Neuronal stem cell (in vitro differentiated cells): Measurements from ENCODE around the gene PITPNB.

Experiments
- DNase-seq: peaks from one replicate; pipeline ENCODE4 v3.0.0-alpha.2; 2013; ENCODE audit warnings: low spot score
- H2AFZ ChIP-seq: one replicate; pipeline ENCODE4 v1.6.1; 2013; ENCODE audit warnings: mild to moderate bottlenecking, low read length, inconsistent platforms
- H2AK5ac ChIP-seq: 2 replicates; pipeline ENCODE4 v1.6.1; 2013; ENCODE audit warnings: low read depth, mild to moderate bottlenecking, inconsistent platforms, low read length, moderate library complexity, mixed read lengths
- H2BK120ac ChIP-seq: 2 replicates; pipeline ENCODE4 v1.6.1; 2013; ENCODE audit warnings: low read depth, mild to moderate bottlenecking, inconsistent platforms, low read length, moderate library complexity, mixed read lengths
- H2BK12ac ChIP-seq: one replicate; pipeline ENCODE4 v1.6.1; 2013; ENCODE audit warnings: low read length, inconsistent platforms
- H2BK15ac ChIP-seq: 2 replicates; pipeline ENCODE4 v1.6.1; 2013; ENCODE audit warnings: mild to moderate bottlenecking, low read length, inconsistent platforms, mixed read lengths
- H2BK5ac ChIP-seq: one replicate; pipeline ENCODE4 v1.6.1; 2013; ENCODE audit warnings: inconsistent platforms, mild to moderate bottlenecking, low read length, moderate library complexity
- H3K14ac ChIP-seq: one replicate; pipeline ENCODE4 v1.6.1; 2013; ENCODE audit warnings: low read length, inconsistent platforms
- H3K18ac ChIP-seq: 2 replicates; pipeline ENCODE4 v1.6.1; 2013; ENCODE audit warnings: low read length, inconsistent platforms
- H3K23ac ChIP-seq: 2 replicates; pipeline ENCODE4 v1.6.1; 2013; ENCODE audit warnings: low read depth, mild to moderate bottlenecking, mixed read lengths, low read length, inconsistent platforms; ENCODE audit not compliant: poor library complexity
- H3K27ac ChIP-seq: replicated peaks from 3 replicates; pipeline ENCODE4 v1.5.1; 2013; ENCODE audit warnings: low read length, inconsistent platforms
- H3K27me3 ChIP-seq, 3 experiments: 2 replicates each; pipeline ENCODE4 v1.6.1; 2013; ENCODE audit warnings: low read length in 3 of 3, mild to moderate bottlenecking in 2 of 3, inconsistent platforms in 1 of 3, low read depth in 1 of 3, mixed read lengths in 1 of 3, moderate library complexity in 1 of 3; ENCODE audit not compliant: control insufficient read depth in 3 of 3, insufficient read depth in 3 of 3
- H3K36me3 ChIP-seq, 2 donors: replicated peaks in 1 of 2; 2 replicates each; pipeline ENCODE4 v1.6.1; 2013; ENCODE audit warnings: low read length in 2 of 2; ENCODE audit not compliant: control insufficient read depth in 2 of 2, insufficient read depth in 2 of 2
- H3K4ac ChIP-seq: 2 replicates; pipeline ENCODE4 v1.6.1; 2013; ENCODE audit warnings: inconsistent platforms, mild to moderate bottlenecking, low read length, moderate library complexity
- H3K4me1 ChIP-seq, 2 donors: 1 replicate in 1 of 2; 2 replicates in 1 of 2; pipeline ENCODE4 v1.6.1; 2013; ENCODE audit warnings: low read length in 2 of 2, low read depth in 1 of 2; ENCODE audit not compliant: control insufficient read depth in 2 of 2, insufficient read depth in 1 of 2
- H3K4me2 ChIP-seq: one replicate; pipeline ENCODE4 v1.6.1; 2013; ENCODE audit warnings: mild to moderate bottlenecking, low read length, inconsistent platforms; ENCODE audit not compliant: insufficient read depth, poor library complexity, severe bottlenecking
- H3K4me3 ChIP-seq, 2 donors: 2 replicates each; pipeline ENCODE4 v1.5.1; 2013; ENCODE audit warnings: low read length in 2 of 2, mild to moderate bottlenecking in 2 of 2, inconsistent platforms in 1 of 2, moderate library complexity in 1 of 2
- H3K79me1 ChIP-seq: one replicate; pipeline ENCODE4 v1.6.1; 2013; ENCODE audit warnings: low read depth, mild to moderate bottlenecking, inconsistent platforms, low read length, moderate library complexity
- H3K9ac ChIP-seq: one replicate; pipeline ENCODE4 v1.6.1; 2013; ENCODE audit warnings: mild to moderate bottlenecking, low read depth, low read length, inconsistent platforms; ENCODE audit not compliant: poor library complexity
- H3K9me3 ChIP-seq, 2 donors: replicated peaks in 1 of 2; 2 replicates each; pipeline versions ENCODE3 to v1.6.1; 2013; ENCODE audit warnings: low read length in 2 of 2, mild to moderate bottlenecking in 2 of 2, inconsistent platforms in 1 of 2, low read depth in 1 of 2, mixed read lengths in 1 of 2, moderate library complexity in 1 of 2; ENCODE audit not compliant: control insufficient read depth in 2 of 2, insufficient read depth in 1 of 2
- H4K8ac ChIP-seq: one replicate; pipeline ENCODE4 v1.6.1; 2013; ENCODE audit warnings: low read depth, mild to moderate bottlenecking, inconsistent platforms, low read length, moderate library complexity
- H4K91ac ChIP-seq: one replicate; pipeline ENCODE4 v1.6.1; 2013; ENCODE audit warnings: low read length, low read depth, mild to moderate bottlenecking, inconsistent platforms; ENCODE audit not compliant: poor library complexity
- WGBS, 2 donors: extraction: QIAGEN DNeasy Blood & Tissue Kit; methylation state at CpG; one replicate each; pipeline ENCODE4 v1.1.7; 2013; ENCODE audit warnings: missing lambda C conversion rate in 2 of 2, mixed read lengths in 1 of 2; ENCODE audit not compliant: insufficient read length in 2 of 2, insufficient replicate concordance in 1 of 2; ENCODE audit errors: extremely low coverage in 2 of 2; 5-methylcytosine and 5-hydroxymethylcytosine counted together

The PITPNB gene

DNA sequence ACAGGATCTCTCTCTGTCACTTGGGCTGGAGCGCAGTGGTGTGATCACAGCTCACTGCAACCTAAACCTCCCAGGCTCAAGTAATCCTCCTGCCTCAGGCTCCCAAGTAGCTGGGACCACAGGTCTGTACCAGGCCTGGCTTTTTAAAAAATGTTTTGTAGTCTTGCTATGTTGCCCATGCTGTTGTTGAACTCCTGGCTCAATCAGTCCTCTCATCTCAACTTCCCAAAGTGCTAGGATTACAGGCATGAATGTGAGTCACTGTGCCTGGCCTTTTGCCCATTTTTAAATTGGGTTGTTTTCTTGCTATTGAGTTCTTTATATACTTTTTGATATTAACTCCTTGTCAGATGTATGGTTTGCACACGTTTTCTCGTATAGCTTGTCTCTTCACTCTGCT is 33.0 kb upstream of the PITPNB start:
- Histone ChIP-seq H3K4ac (no peak overlapping the region), H3K18ac (no peak overlapping the region), H3K27me3 (no peaks in the 10 kb centered on the region), H3K79me1 (no peaks in the 10 kb centered on the region), H3K14ac (no peak overlapping the region), H3K27ac (no peak overlapping the region), H2BK120ac (no peak overlapping the region), H4K91ac (no peak overlapping the region), H3K36me3 (no peaks in the 10 kb centered on the region), H3K4me2 (no peak overlapping the region), H3K9ac (no peak overlapping the region), H3K23ac (no peak overlapping the region), H3K4me1 (peaks cover 0 to 3% of the 10 kb centered on the region in 2 donors), H2BK12ac (no peak overlapping the region), H2BK5ac (no peak overlapping the region), H4K8ac (no peak overlapping the region), H2BK15ac (no peak overlapping the region), H3K4me3 (no peak overlapping the region), H3K9me3 (peaks cover 0 to 12% of the 10 kb centered on the region in 2 donors), H2AK5ac (no peak overlapping the region), H2AFZ (no peak overlapping the region)
- DNase-seq, result no peak
- WGBS, 2 donors, result no CpG with 5 or more reads among the region's 3 CpGs

DNA sequence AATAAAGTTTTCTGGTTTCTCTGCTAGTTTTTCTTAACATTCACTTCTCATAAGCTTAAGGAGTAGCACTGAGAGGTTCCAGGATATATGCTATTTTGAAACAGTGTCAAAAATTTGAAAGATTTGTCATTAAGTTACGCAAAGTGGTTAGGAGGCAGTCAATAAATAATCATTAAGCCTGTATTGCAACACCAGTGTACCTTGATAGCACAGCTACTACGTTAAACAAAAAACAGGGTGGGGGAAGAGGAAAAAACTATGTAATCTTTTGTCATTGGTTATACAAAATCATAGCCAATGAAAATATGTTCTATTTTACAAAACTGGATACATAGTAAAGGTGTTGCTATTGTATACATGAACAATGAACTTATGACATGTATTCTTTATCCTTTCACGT is 30.4 kb upstream of the PITPNB start:
- Histone ChIP-seq H4K91ac (no peak overlapping the region), H2AFZ (no peak overlapping the region), H2BK12ac (no peak overlapping the region), H3K23ac (no peak overlapping the region), H2BK5ac (no peak overlapping the region), H2AK5ac (no peak overlapping the region), H3K27ac (no peak overlapping the region), H3K4ac (no peak overlapping the region), H4K8ac (no peak overlapping the region), H2BK15ac (no peak overlapping the region), H3K14ac (no peak overlapping the region), H2BK120ac (no peak overlapping the region), H3K79me1 (no peaks in the 10 kb centered on the region), H3K4me3 (no peak overlapping the region), H3K4me2 (no peak overlapping the region), H3K9me3 (no peaks in the 10 kb centered on the region), H3K4me1 (peaks cover 0 to 6% of the 10 kb centered on the region in 2 donors), H3K27me3 (no peaks in the 10 kb centered on the region), H3K18ac (no peak overlapping the region), H3K9ac (no peak overlapping the region), H3K36me3 (no peaks in the 10 kb centered on the region)
- WGBS, 2 donors, result no CpG with 5 or more reads among the region's 3 CpGs
- no peak for DNase-seq

DNA sequence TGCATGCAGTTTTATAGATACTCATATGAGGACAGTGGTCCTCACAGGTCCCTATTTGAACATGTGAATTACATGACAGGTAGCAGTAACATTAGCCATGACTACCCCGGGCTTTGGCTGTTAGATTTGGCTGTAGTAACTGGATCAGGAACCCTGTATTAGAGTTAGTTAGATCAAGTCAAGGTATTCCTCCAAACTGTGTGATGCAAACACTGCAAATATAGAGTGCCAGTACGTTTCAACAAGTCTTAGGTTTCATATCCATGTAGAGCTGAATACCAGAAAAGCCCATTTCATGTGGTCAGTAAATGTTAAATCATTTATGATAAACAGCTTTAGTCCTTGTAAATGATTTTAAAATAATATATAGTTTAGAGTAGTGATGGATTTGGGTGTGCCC is 29.5 kb upstream of the PITPNB start:
- Histone ChIP-seq H3K4me1 (peaks cover 0 to 6% of the 10 kb centered on the region in 2 donors), H2BK15ac (no peak overlapping the region), H4K8ac (no peak overlapping the region), H3K36me3 (no peaks in the 10 kb centered on the region), H3K4ac (no peak overlapping the region), H3K79me1 (no peaks in the 10 kb centered on the region), H2BK5ac (no peak overlapping the region), H3K18ac (no peak overlapping the region), H3K9me3 (no peaks in the 10 kb centered on the region), H3K23ac (no peak overlapping the region), H2BK120ac (no peak overlapping the region), H3K14ac (no peak overlapping the region), H3K27ac (no peak overlapping the region), H2AFZ (no peak overlapping the region), H2AK5ac (no peak overlapping the region), H3K4me2 (no peak overlapping the region), H3K9ac (no peak overlapping the region), H4K91ac (no peak overlapping the region), H3K27me3 (no peaks in the 10 kb centered on the region), H3K4me3 (no peak overlapping the region), H2BK12ac (no peak overlapping the region)
- no CpG with 5 or more reads among the region's 2 CpGs for WGBS, 2 donors
- DNase-seq, result no peak

DNA sequence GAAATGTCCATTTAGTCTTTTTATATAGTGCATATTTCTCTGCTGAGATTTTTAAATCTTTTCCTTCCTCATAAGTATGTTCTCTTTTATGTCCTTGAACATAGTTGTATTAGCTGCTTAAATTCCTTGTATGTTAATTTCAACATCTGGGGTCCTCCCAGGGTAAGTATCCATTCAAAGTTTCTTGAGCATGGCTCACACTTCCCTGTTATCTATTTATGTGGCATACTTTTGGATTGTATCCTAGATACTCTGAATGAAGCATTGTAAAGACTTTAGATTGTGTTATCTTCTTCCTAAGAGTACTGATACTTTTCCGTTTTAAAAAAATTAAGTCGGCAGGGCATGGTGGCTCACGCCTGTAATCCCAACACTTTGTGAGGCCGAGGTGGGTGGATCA is 28.4 kb upstream of the PITPNB start:
- Histone ChIP-seq H3K9me3 (no peaks in the 10 kb centered on the region), H3K27me3 (no peaks in the 10 kb centered on the region), H3K23ac (no peak overlapping the region), H4K8ac (no peak overlapping the region), H2BK5ac (no peak overlapping the region), H3K79me1 (no peaks in the 10 kb centered on the region), H2AFZ (no peak overlapping the region), H3K4me2 (no peak overlapping the region), H4K91ac (no peak overlapping the region), H2BK12ac (no peak overlapping the region), H3K18ac (no peak overlapping the region), H3K27ac (no peak overlapping the region), H2AK5ac (no peak overlapping the region), H3K9ac (no peak overlapping the region), H2BK120ac (no peak overlapping the region), H3K14ac (no peak overlapping the region), H3K4me1 (peaks cover 0 to 6% of the 10 kb centered on the region in 2 donors), H3K4me3 (no peak overlapping the region), H3K36me3 (no peaks in the 10 kb centered on the region), H2BK15ac (no peak overlapping the region), H3K4ac (no peak overlapping the region)
- DNase-seq, result no peak
- WGBS, 2 donors, result no CpG with 5 or more reads among the region's 4 CpGs
